IMR-90 (cell line): ENCODE measurements around the gene TRIM37. TPM values are rescaled to one million over a fixed set of nuclear protein-coding genes. Genes with fewer than 3 reads are reported as not detected.

Experiments used
- ATAC-seq: fragments of 200-7000 bp; cut with Tn5 transposase; 2 replicates; pipeline ENCODE4 v1.9.1; 2020; ENCODE audit warnings: low read depth, mild to moderate bottlenecking, moderate library complexity
- BruUV-seq: library from RNA; stranded (reverse); fragments of 400-500 nt; replicated peaks from 2 replicates; lab custom pipeline; 2021; lab: Mats Ljungman, UMichigan
- CTCF ChIA-PET: fragments of 300-600 bp; formaldehyde crosslinking; extraction: SDS; loops from one replicate; lab custom pipeline; 2021; ENCODE audit warnings: antibody characterized with exemption; lab: Yijun Ruan, JAX
- POLR2A ChIA-PET: fragments of 300-600 bp; sonication (Branson Sonifier 250); formaldehyde crosslinking; loops from one replicate; lab custom pipeline; 2022; ENCODE audit warnings: antibody characterized with exemption; ENCODE audit not compliant: unreplicated experiment; lab: Charles Lee
- DNase-seq: peaks from one replicate; pipeline ENCODE4 v3.0.0; 2013
- H2AFZ ChIP-seq: replicated peaks from 2 replicates; pipeline ENCODE3; 2013; ENCODE audit warnings: low read length, mild to moderate bottlenecking; ENCODE audit not compliant: poor library complexity
- H2AK5ac ChIP-seq: 2 replicates; pipeline ENCODE4 v1.6.1; 2013; ENCODE audit warnings: low read depth, low read length, inconsistent platforms
- H2AK9ac ChIP-seq: replicated peaks from 2 replicates; pipeline ENCODE3; 2013; ENCODE audit warnings: mild to moderate bottlenecking, low read depth, low read length, moderate library complexity; ENCODE audit not compliant: poor library complexity
- H2BK120ac ChIP-seq: 2 replicates; pipeline ENCODE4 v1.6.1; 2013; ENCODE audit warnings: low read depth, low read length, inconsistent platforms
- H2BK15ac ChIP-seq: 3 replicates; pipeline ENCODE4 v1.6.1; 2013; ENCODE audit warnings: low read depth, low read length, inconsistent platforms
- H2BK20ac ChIP-seq: 2 replicates; pipeline ENCODE4 v1.6.1; 2013; ENCODE audit warnings: low read depth, mild to moderate bottlenecking, inconsistent platforms, low read length, moderate library complexity
- H2BK5ac ChIP-seq: 2 replicates; pipeline ENCODE4 v1.6.1; 2013; ENCODE audit warnings: mild to moderate bottlenecking, low read depth, low read length, inconsistent platforms; ENCODE audit not compliant: poor library complexity, severe bottlenecking
- H3K14ac ChIP-seq: replicated peaks from 2 replicates; pipeline ENCODE4 v1.6.1; 2013; ENCODE audit warnings: low read depth, low read length, inconsistent platforms
- H3K18ac ChIP-seq: 2 replicates; pipeline ENCODE4 v1.6.1; 2013; ENCODE audit warnings: low read depth, low read length, control low read depth
- H3K23ac ChIP-seq: 2 replicates; pipeline ENCODE4 v1.6.1; 2013; ENCODE audit warnings: low read depth, low read length, inconsistent platforms
- H3K27ac ChIP-seq: 2 replicates; pipeline ENCODE4 v1.5.1; 2013; ENCODE audit warnings: mild to moderate bottlenecking, control low read depth, low read length; ENCODE audit not compliant: insufficient read depth
- H3K27me3 ChIP-seq: 2 replicates; pipeline ENCODE4 v1.6.1; 2013; ENCODE audit warnings: low read length; ENCODE audit not compliant: control insufficient read depth, insufficient read depth
- H3K36me3 ChIP-seq: 2 replicates; pipeline ENCODE4 v1.6.1; 2013; ENCODE audit warnings: low read length, mixed read lengths; ENCODE audit not compliant: control insufficient read depth, insufficient read depth
- H3K4ac ChIP-seq: 2 replicates; pipeline ENCODE4 v1.6.1; 2013; ENCODE audit warnings: low read depth, low read length, inconsistent platforms
- H3K4me1 ChIP-seq: 2 replicates; pipeline ENCODE4 v1.6.1; 2013; ENCODE audit warnings: low read length, mixed read lengths; ENCODE audit not compliant: control insufficient read depth, insufficient read depth
- H3K4me2 ChIP-seq: 2 replicates; pipeline ENCODE4 v1.6.1; 2013; ENCODE audit warnings: low read depth, mild to moderate bottlenecking, control low read depth, low read length, moderate library complexity
- H3K4me3 ChIP-seq: 2 replicates; pipeline ENCODE4 v1.5.1; 2013; ENCODE audit warnings: low read depth, mild to moderate bottlenecking, control low read depth, low read length, moderate library complexity; ENCODE audit not compliant: insufficient read depth
- H3K56ac ChIP-seq: 2 replicates; pipeline ENCODE4 v1.6.1; 2013; ENCODE audit warnings: low read length, inconsistent platforms; ENCODE audit not compliant: insufficient read depth; ENCODE audit errors: extremely low read depth
- H3K79me1 ChIP-seq, 2 experiments: 2 replicates each; pipeline ENCODE4 v1.6.1; 2013; ENCODE audit warnings: low read length in 2 of 2, inconsistent platforms in 1 of 2, low read depth in 1 of 2
- H3K9ac ChIP-seq: 2 replicates; pipeline ENCODE4 v1.6.1; 2013; ENCODE audit warnings: low read depth, low read length, control low read depth
- H3K9me1 ChIP-seq: 2 replicates; pipeline ENCODE4 v1.6.1; 2013; ENCODE audit warnings: low read length, inconsistent platforms; ENCODE audit not compliant: insufficient read depth
- H3K9me3 ChIP-seq: 2 replicates; pipeline ENCODE4 v1.6.1; 2013; ENCODE audit warnings: low read length; ENCODE audit not compliant: control insufficient read depth, insufficient read depth
- H4K20me1 ChIP-seq: 2 replicates; pipeline ENCODE4 v1.6.1; 2013; ENCODE audit warnings: low read length, inconsistent platforms; ENCODE audit not compliant: insufficient read depth
- H4K5ac ChIP-seq: 2 replicates; pipeline ENCODE4 v1.6.1; 2013; ENCODE audit warnings: mild to moderate bottlenecking, low read depth, low read length, control low read depth
- H4K8ac ChIP-seq, 2 experiments: 2 replicates each; pipeline ENCODE4 v1.6.1; 2013; ENCODE audit warnings: low read depth in 2 of 2, low read length in 2 of 2, control low read depth in 1 of 2, inconsistent platforms in 1 of 2
- H4K91ac ChIP-seq: 2 replicates; pipeline ENCODE4 v1.6.1; 2013; ENCODE audit warnings: low read depth, low read length, inconsistent platforms; ENCODE audit not compliant: insufficient read depth
- CTCF ChIP-seq: conservative IDR thresholded peaks from 2 replicates; pipeline ENCODE4 v1.5.1; 2012; ENCODE audit warnings: mild to moderate bottlenecking, low read depth, low read length, improper control_type of control experiment
- ELK1 ChIP-seq: fragments of 150-350 bp; IDR thresholded peaks from 2 replicates; pipeline ENCODE4 v1.6.1; 2016; ENCODE audit warnings: low read depth, mild to moderate bottlenecking, low read length, moderate library complexity, borderline replicate concordance
- FOS ChIP-seq: fragments of 150-350 bp; IDR thresholded peaks from 2 replicates; pipeline ENCODE4 v1.6.1; 2016; ENCODE audit warnings: low read depth, low read length
- MAFK ChIP-seq: IDR thresholded peaks from 2 replicates; pipeline ENCODE4 v1.6.1; 2012; ENCODE audit warnings: low read depth, low read length, improper control_type of control experiment
- MAZ ChIP-seq: IDR thresholded peaks from 2 replicates; pipeline ENCODE4 v1.6.1; 2012; ENCODE audit warnings: low read depth, mild to moderate bottlenecking, low read length, improper control_type of control experiment, moderate library complexity, borderline replicate concordance
- MXI1 ChIP-seq: IDR thresholded peaks from 2 replicates; pipeline ENCODE4 v1.6.1; 2012; ENCODE audit warnings: low read depth, mild to moderate bottlenecking, low read length, moderate library complexity, borderline replicate concordance
- NFE2L2 ChIP-seq: fragments of 150-350 bp; IDR thresholded peaks from 2 replicates; pipeline ENCODE4 v1.6.1; 2016; ENCODE audit warnings: low read depth, mild to moderate bottlenecking, low read length
- POLR2A ChIP-seq: IDR thresholded peaks from 2 replicates; pipeline ENCODE4 v1.6.1; 2012; ENCODE audit warnings: mild to moderate bottlenecking, low read depth, low read length
- RCOR1 ChIP-seq: IDR thresholded peaks from 2 replicates; pipeline ENCODE4 v1.6.1; 2012; ENCODE audit warnings: mild to moderate bottlenecking, low read length, improper control_type of control experiment; ENCODE audit not compliant: insufficient replicate concordance
- RFX5 ChIP-seq: IDR thresholded peaks from 2 replicates; pipeline ENCODE4 v1.8.0; 2012; ENCODE audit warnings: low read depth, mild to moderate bottlenecking, low read length, moderate library complexity
- SMC3 ChIP-seq: fragments of 150-350 bp; IDR thresholded peaks from 2 replicates; pipeline ENCODE4 v1.6.1; 2016; ENCODE audit warnings: low read depth, mild to moderate bottlenecking, antibody characterized with exemption, low read length, moderate library complexity
- WGBS, 2 experiments: methylation state at CpG; one replicate each; pipeline versions ENCODE4 v1.1.5 to v1.1.7; 2013; ENCODE audit warnings: missing lambda C conversion rate in 2 of 2; ENCODE audit not compliant: insufficient read length in 1 of 2; ENCODE audit errors: extremely low coverage in 2 of 2; 5-methylcytosine and 5-hydroxymethylcytosine counted together
- dilution Hi-C: fragments of 300-500 bp; cut with HindIII; formaldehyde crosslinking; loops from one replicate; pipeline ENCODE4 v1.14.3; 2018; ENCODE audit warnings: low sequenced_read_pairs; ENCODE audit not compliant: unreplicated experiment
- in situ Hi-C: fragments of 300-500 bp; cut with MboI; formaldehyde crosslinking; loops from 3 replicates; pipeline ENCODE4 v1.14.3; 2019; ENCODE audit warnings: low sequenced_read_pairs, inconsistent platforms, mixed read lengths
- intact Hi-C: fragments of 100-400 bp; cut with micrococcal nuclease; formaldehyde crosslinking; loops from 2 replicates; pipeline ENCODE4 v1.10.0; 2022
- polyA plus RNA-seq, 3 experiments: library from polyadenylated mRNA; depleted of rRNA; stranded (reverse); fragments of >200 nt; gene quantifications; 2 replicates each; pipeline ENCODE4 v1.2.3, GENCODE V29; 2012; ENCODE audit warnings: low replicate concordance in 1 of 3
- total RNA-seq: library from RNA; depleted of rRNA; stranded (reverse); fragments of >200 nt; gene quantifications from 2 replicates; pipeline ENCODE4 v1.2.3, GENCODE V29; 2012

The TRIM37 gene
- total and polyA plus RNA-seq, 2 of the 4 experiments (the other 2 are of a cell fraction) = 12.1 to 24.9 TPM

DNA sequence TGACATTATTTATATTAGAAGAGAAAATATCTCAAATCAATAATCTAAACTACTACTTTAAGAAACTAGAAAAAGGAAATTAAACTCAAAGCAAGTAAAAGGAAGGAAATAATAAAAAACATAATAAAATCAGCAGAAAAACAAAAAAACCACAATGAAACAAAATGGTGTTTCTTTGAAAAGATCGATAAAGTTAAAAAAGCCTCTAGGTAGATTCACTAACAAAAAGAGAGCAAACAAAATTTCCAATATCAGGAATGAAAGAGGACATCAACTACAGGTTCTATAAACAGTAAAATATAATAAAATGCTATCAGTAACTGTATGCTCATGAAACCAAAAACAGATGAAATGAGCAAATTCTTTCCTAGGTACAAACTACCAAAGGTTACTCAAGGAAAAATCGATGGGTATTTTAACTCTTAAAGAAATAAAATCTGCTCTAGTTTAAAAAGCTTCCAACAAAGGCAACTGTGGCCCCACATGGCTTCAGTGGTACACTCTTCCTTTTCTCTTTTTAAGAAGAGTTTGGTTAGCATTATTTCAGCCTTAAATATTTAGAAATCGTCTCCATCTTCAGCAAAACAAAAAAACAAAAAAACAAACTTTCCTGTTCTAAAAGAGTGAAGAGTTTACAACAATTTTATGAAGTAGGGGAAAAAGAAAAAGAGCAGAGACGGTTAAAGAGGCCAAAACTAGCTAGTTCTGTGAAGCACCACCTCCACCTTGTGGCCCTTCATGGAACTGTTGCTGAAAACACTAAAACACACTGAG is 102.2 kb downstream of the TRIM37 start (continued):
- TF ChIP-seq RCOR1 = no peak
- TF ChIP-seq SMC3 = peak; percentile 95

- in situ Hi-C loops = loop anchor here (10.0 kb wide), 1 partner anchor 419 kb away; no protein-coding TSS in a partner anchor
- DNase-seq = no peak
- POLR2A ChIA-PET = no interaction called here
- Histone ChIP-seq H2BK15ac (no peak overlapping the region), H3K4me2 (no peak overlapping the region), H3K27ac (no peak overlapping the region), H4K91ac (no peak overlapping the region), H3K9me1 (no peaks in the 10 kb centered on the region; the same call in 1 of the 2 replicates), H2AK5ac (peak overlapping the region; percentile 65; the same call in 1 of the 2 replicates), H4K20me1 (no peaks in the 10 kb centered on the region), H3K4ac (no peak overlapping the region; the same call in 1 of the 2 replicates), H3K79me1 (peaks cover 0 to 4% of the 10 kb centered on the region in 2 experiments; a peak in 1 of 4 replicates), H3K14ac (no peak overlapping the region), H3K4me1 (peaks cover 5% of the 10 kb centered on the region), H2BK120ac (no peak overlapping the region; the same call in 1 of the 2 replicates), H3K36me3 (peaks cover 4% of the 10 kb centered on the region; the same call in 1 of the 2 replicates), H2AK9ac (no peak overlapping the region), H2AFZ (no peak overlapping the region), H3K9me3 (no peaks in the 10 kb centered on the region), H4K5ac (no peak overlapping the region), H2BK5ac (no peak overlapping the region), H3K18ac (no peak overlapping the region), H3K4me3 (no peak overlapping the region), H3K56ac (no peak overlapping the region), H3K23ac (no peak overlapping the region), H2BK20ac (no peak overlapping the region), H4K8ac (no peak overlapping the region), H3K9ac (no peak overlapping the region), H3K27me3 (no peaks in the 10 kb centered on the region)
- WGBS, 2 experiments = no CpG with 5 or more reads among the region's 1 CpG
- BruUV-seq = no TSS peak
- CTCF ChIA-PET = interaction anchor here (1.2 to 3.8 kb wide), 2 partner anchors 292 to 416 kb away, joined by 3 to 28 read pairs; no protein-coding TSS in a partner anchor
- intact Hi-C loops = loop anchor here (1.0 to 5.0 kb wide), 3 partner anchors 47 to 347 kb away; no protein-coding TSS in a partner anchor
- dilution Hi-C loops = no loop called here
- no peak for ATAC-seq
- TF ChIP-seq SMC3 (no peak), FOS (no peak), RFX5 (no peak), NFE2L2 (no peak), MXI1 (no peak), POLR2A (no peak), RCOR1 (no peak), ELK1 (no peak), MAZ (no peak), CTCF (no peak), MAFK (no peak)
Observed at GRCh38 chr17:59003860-59004259, 102.8 kb downstream of the TRIM37 start.
